Upper lobe of left lung (tissue), 6 donors: ENCODE results near the gene PTPRD. TPM values are rescaled to one million over a fixed set of nuclear protein-coding genes. Genes with fewer than 3 reads are reported as not detected.

Experiments used
- ATAC-seq, 2 donors: fragments of 200-7000 bp; cut with Tn5 transposase; one replicate each; pipeline ENCODE4 v1.9.1; 2022; ENCODE audit warnings: mild to moderate bottlenecking in 2 of 2, moderate library complexity in 2 of 2; ENCODE audit not compliant: low FRiP score in 2 of 2
- DNase-seq, 2 donors: peaks; one replicate each; pipeline ENCODE4 v3.0.0-alpha.2; 2019 to 2020
- H3K27ac ChIP-seq, 4 donors: fragments of 200-600 bp; sonication (generic); one replicate each; pipeline ENCODE4 v1.5.1; 2016 to 2019
- H3K27me3 ChIP-seq, 4 donors: fragments of 200-600 bp; sonication (generic); one replicate each; pipeline ENCODE4 v1.5.1; 2017 to 2019
- H3K36me3 ChIP-seq, 4 donors: fragments of 200-600 bp; sonication (generic); one replicate each; pipeline ENCODE4 v1.5.1; 2016 to 2019
- H3K4me1 ChIP-seq, 4 donors: fragments of 200-600 bp; sonication (generic); one replicate each; pipeline ENCODE4 v1.5.1; 2018 to 2019
- H3K4me3 ChIP-seq, 4 donors: fragments of 200-600 bp; sonication (generic); one replicate each; pipeline ENCODE4 v1.5.1; 2017 to 2019; ENCODE audit warnings: mild to moderate bottlenecking in 2 of 4, moderate library complexity in 1 of 4
- H3K9me3 ChIP-seq, 4 donors: fragments of 200-600 bp; sonication (generic); one replicate each; pipeline ENCODE4 v1.5.1; 2018 to 2019
- CTCF ChIP-seq, 6 experiments: fragments of 450-650 bp in 4 of 6; fragments of 200-600 bp in 2 of 6; sonication (generic) in 2 of 6; IDR thresholded peaks; one replicate each; pipeline ENCODE4 v1.5.1; 2016 to 2019; ENCODE audit warnings: antibody characterized with exemption in 6 of 6
- EP300 ChIP-seq, 4 donors: sonication (generic); formaldehyde crosslinking; IDR thresholded peaks; one replicate each; pipeline ENCODE4 v1.5.1; 2017; ENCODE audit warnings: antibody characterized with exemption in 4 of 4, control low read depth in 2 of 4
- POLR2A ChIP-seq, 4 donors: fragments of 450-650 bp; IDR thresholded peaks; one replicate each; pipeline ENCODE4 v1.5.1; 2016 to 2017; ENCODE audit warnings: antibody characterized with exemption in 4 of 4, mild to moderate bottlenecking in 2 of 4
- POLR2AphosphoS5 ChIP-seq, 2 donors: sonication (generic); formaldehyde crosslinking; IDR thresholded peaks; one replicate each; pipeline ENCODE4 v1.5.1; 2017; ENCODE audit warnings: antibody characterized with exemption in 2 of 2
- WGBS, 2 donors: methylation state at CpG; one replicate each; pipeline ENCODE4 v1.1.5; 2017 to 2018; 5-methylcytosine and 5-hydroxymethylcytosine counted together
- total RNA-seq, 6 donors: library from RNA; depleted of rRNA in 4 of 6; stranded (reverse); fragments of >200 nt in 4 of 6; gene quantifications; one replicate each; pipeline versions ENCODE4 v1.1.0 to v1.2.1, GENCODE V29; 2016 to 2021
- donor health status: DM: no; HTN: no; CAD: no; lungs with moderate emphysema.
- donor health status: DM: no; HTN: yes; CAD: no; lungs with severe emphysema.

Gene PTPRD
- total RNA-seq, 6 donors from 2014 or later, result 7.4 to 46.1 (median 14.5) TPM

- H3K9me3 ChIP-seq, result no peaks in the 10 kb centered on the region
- no peak for TF ChIP-seq EP300 (IDR thresholded peaks at IDR 0.05)
- no peak for TF ChIP-seq POLR2A (IDR thresholded peaks at IDR 0.05)
- TF ChIP-seq CTCF (IDR thresholded peaks at IDR 0.05), result no peak
- TF ChIP-seq POLR2AphosphoS5 (IDR thresholded peaks at IDR 0.05), result no peak
- no peak overlapping the region for H3K27ac ChIP-seq
- no peaks in the 10 kb centered on the region for H3K4me1 ChIP-seq
- WGBS, 2 donors, result 84 to 87% methylated on average over 4 of the region's 4 CpGs
- no peaks in the 10 kb centered on the region for H3K36me3 ChIP-seq
- ATAC-seq, result no peak
- no peaks in the 10 kb centered on the region for H3K27me3 ChIP-seq
- no peak for DNase-seq
- no peak overlapping the region for H3K4me3 ChIP-seq
Observed at GRCh38 chr9:9275601-9276000, 1337.2 kb downstream of the PTPRD start.

- Histone ChIP-seq H3K4me1 (no peaks in the 10 kb centered on the region), H3K27ac (no peak overlapping the region), H3K27me3 (no peaks in the 10 kb centered on the region), H3K36me3 (no peaks in the 10 kb centered on the region), H3K9me3 (no peaks in the 10 kb centered on the region), H3K4me3 (no peak overlapping the region)
- ATAC-seq, result no peak
- TF ChIP-seq POLR2AphosphoS5 (IDR thresholded peaks at IDR 0.05) (no peak), CTCF (IDR thresholded peaks at IDR 0.05) (no peak)
- WGBS, 2 donors, result 85 to 88% methylated on average over 3 of the region's 3 CpGs
- no peak for DNase-seq
Observed at GRCh38 chr9:9257999-9258498, 1354.8 kb downstream of the PTPRD start.

- Histone ChIP-seq H3K4me3 (no peak overlapping the region), H3K27ac (no peak overlapping the region), H3K27me3 (no peaks in the 10 kb centered on the region), H3K9me3 (no peaks in the 10 kb centered on the region), H3K4me1 (no peaks in the 10 kb centered on the region), H3K36me3 (no peaks in the 10 kb centered on the region)
- no peak for ATAC-seq
- TF ChIP-seq CTCF (IDR thresholded peaks at IDR 0.05), result no peak
- no peak for TF ChIP-seq POLR2AphosphoS5 (IDR thresholded peaks at IDR 0.05)
- TF ChIP-seq POLR2A (IDR thresholded peaks at IDR 0.05), result no peak
- TF ChIP-seq EP300 (IDR thresholded peaks at IDR 0.05), result no peak
- WGBS, 2 donors, result 65 to 76% methylated on average over 2 of the region's 2 CpGs
- no peak for DNase-seq
Observed at GRCh38 chr9:9246726-9247125, 1366.1 kb downstream of the PTPRD start.

- H3K27me3 ChIP-seq, result no peaks in the 10 kb centered on the region
- DNase-seq (no peak), ATAC-seq (no peak)
- no peaks in the 10 kb centered on the region for H3K4me1 ChIP-seq
- TF ChIP-seq POLR2AphosphoS5 (IDR thresholded peaks at IDR 0.05) (no peak), POLR2A (IDR thresholded peaks at IDR 0.05) (no peak), CTCF (IDR thresholded peaks at IDR 0.05) (no peak), EP300 (IDR thresholded peaks at IDR 0.05) (no peak)
- H3K27ac ChIP-seq, result no peak overlapping the region
- H3K36me3 ChIP-seq, result no peaks in the 10 kb centered on the region
- H3K9me3 ChIP-seq, result peaks cover 0 to 10% (median 2%) of the 10 kb centered on the region in 4 donors
- H3K4me3 ChIP-seq, result no peak overlapping the region
Observed at GRCh38 chr9:9231946-9232345, 1380.9 kb downstream of the PTPRD start.

- WGBS, 2 donors, result 90 to 92% methylated on average over 3 of the region's 3 CpGs
Observed at GRCh38 chr9:9229269-9229668, 1383.5 kb downstream of the PTPRD start.

More at GRCh38 chr9:9229269-9229668, 1383.5 kb downstream of the PTPRD start:
- H3K9me3 ChIP-seq, result peaks cover 0 to 7% (median 2%) of the 10 kb centered on the region in 4 donors
- H3K36me3 ChIP-seq, result no peaks in the 10 kb centered on the region
- ATAC-seq (no peak), DNase-seq (no peak)
- no peaks in the 10 kb centered on the region for H3K27me3 ChIP-seq
- H3K4me1 ChIP-seq, result no peaks in the 10 kb centered on the region
- no peak overlapping the region for H3K4me3 ChIP-seq
- no peak overlapping the region for H3K27ac ChIP-seq
- TF ChIP-seq CTCF (IDR thresholded peaks at IDR 0.05) (no peak), POLR2AphosphoS5 (IDR thresholded peaks at IDR 0.05) (no peak), POLR2A (IDR thresholded peaks at IDR 0.05) (no peak), EP300 (IDR thresholded peaks at IDR 0.05) (no peak)
